C4-2B (cell line): ENCODE results near the gene SKA3.

Experiments used
- H3K27ac ChIP-seq: fragments of 450-650 bp; 2 replicates; pipeline ENCODE4 v1.5.1; 2017
- ZFX ChIP-seq: fragments of 450-650 bp; IDR thresholded peaks from 2 replicates; pipeline ENCODE4 v1.6.1; 2017
- TF ChIP-seq, protein P1 (sequence below): fragments of 450-650 bp; conservative IDR thresholded peaks from 2 replicates; pipeline ENCODE4 v1.5.1; 2017; ENCODE audit warnings: mild to moderate bottlenecking

SKA3 gene

DNA sequence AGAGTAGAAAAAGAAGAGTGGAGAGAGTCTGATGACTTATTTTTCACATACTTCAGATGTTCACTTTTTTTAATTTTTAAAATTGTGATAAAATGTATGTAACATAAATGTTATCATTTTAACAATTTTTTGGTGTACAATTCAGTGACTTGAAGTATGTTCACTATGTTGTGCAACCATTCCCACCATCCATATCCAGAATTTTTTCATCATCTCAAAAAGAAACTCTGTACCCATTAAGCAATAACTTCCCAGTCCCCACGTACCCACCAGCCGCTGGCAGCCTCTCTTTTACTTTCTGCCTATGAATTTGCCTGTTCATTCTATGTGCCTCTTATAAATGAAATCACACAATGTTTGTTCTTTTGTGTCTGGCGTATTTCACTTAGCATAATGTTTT lies 43.3 kb downstream of the SKA3 start:
- TF ChIP-seq, protein P1, sequence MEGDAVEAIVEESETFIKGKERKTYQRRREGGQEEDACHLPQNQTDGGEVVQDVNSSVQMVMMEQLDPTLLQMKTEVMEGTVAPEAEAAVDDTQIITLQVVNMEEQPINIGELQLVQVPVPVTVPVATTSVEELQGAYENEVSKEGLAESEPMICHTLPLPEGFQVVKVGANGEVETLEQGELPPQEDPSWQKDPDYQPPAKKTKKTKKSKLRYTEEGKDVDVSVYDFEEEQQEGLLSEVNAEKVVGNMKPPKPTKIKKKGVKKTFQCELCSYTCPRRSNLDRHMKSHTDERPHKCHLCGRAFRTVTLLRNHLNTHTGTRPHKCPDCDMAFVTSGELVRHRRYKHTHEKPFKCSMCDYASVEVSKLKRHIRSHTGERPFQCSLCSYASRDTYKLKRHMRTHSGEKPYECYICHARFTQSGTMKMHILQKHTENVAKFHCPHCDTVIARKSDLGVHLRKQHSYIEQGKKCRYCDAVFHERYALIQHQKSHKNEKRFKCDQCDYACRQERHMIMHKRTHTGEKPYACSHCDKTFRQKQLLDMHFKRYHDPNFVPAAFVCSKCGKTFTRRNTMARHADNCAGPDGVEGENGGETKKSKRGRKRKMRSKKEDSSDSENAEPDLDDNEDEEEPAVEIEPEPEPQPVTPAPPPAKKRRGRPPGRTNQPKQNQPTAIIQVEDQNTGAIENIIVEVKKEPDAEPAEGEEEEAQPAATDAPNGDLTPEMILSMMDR, result no peak
- no peak overlapping the region for H3K27ac ChIP-seq

DNA sequence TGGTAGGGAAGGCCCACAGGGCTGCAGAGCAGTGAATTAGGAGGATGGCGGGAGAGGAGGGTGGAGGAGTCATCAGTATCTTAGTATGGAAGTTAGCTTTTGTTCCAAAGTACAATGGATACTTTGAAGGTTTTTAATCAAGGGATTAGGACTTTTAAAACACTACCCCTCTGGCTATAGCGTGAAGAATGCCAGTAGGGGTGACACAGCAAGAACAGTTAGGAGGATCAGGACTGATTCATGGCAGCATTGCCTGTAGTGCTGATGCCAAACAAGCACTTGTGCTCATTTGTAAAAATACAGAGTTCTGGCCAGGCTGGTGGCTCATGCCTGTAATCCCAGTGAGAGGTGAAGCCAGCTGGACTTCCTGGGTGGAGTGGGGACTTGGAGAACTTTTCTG lies 46.2 kb downstream of the SKA3 start:
- H3K27ac ChIP-seq, result no peak overlapping the region
- no peak for TF ChIP-seq ZFX
- TF ChIP-seq, protein P1, result no peak

DNA sequence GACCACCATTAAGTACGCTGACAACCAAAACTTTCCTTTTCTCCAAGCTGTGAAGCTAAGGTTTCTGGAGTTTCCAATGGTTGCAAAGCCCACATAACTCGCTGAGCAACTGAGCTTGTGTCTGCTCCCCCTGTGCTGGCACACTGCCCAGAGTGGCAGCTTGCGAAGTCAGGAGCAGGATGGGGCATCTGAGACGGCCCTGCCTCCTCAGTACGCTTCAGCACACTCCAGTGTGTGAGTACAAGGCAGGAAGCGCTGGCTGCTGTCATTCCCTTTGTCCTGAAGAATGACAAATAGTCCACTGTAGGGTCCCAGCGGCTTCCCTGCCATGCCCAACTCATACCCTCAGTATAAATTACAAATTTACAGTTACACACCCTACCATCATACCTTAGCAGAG lies 51.5 kb downstream of the SKA3 start:
- TF ChIP-seq, protein P1, result no peak
- TF ChIP-seq ZFX, result no peak
- no peak overlapping the region for H3K27ac ChIP-seq

DNA sequence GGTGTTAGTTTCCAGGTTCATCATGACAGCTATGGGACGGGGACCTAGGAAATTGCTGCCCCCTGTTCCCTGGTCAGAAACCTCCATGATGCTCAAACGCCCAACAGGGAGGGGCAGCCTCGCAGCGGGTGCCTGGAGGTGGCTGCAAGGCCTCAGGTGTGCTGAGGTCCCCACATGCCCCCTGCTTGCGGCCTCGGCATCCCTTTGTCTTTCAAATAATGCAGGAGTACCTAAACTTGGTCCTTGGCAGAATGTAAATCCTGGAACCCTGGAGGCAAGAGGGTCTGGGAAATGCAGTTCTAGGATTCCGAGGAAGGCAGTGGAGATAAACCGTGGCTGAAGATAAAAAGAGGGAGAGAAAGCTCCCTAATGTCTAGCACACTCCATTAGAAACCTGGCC lies 52.4 kb downstream of the SKA3 start:
- H3K27ac ChIP-seq, result no peak overlapping the region
- TF ChIP-seq ZFX, result no peak
- TF ChIP-seq, protein P1, result no peak

DNA sequence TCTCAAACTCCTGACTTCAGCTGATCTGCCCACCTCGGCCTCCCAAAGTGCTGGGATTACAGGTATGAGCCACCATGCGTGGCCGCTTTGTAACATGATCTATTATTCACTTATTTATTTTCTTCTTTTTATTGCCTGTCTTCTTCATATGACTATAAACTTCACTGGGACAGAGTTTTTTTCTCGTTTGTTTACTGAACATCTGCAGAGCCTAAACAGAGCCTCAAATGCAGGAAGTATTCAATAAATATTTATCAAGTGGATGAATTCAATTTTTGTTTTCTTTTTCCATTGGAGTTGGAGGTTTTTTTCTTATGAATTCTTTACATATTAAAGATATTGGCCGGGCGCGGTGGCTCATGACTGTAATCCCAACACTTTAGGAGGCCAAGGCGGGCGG lies 54.7 kb downstream of the SKA3 start:
- TF ChIP-seq, protein P1, result no peak
- no peak for TF ChIP-seq ZFX
- H3K27ac ChIP-seq, result no peak overlapping the region

DNA sequence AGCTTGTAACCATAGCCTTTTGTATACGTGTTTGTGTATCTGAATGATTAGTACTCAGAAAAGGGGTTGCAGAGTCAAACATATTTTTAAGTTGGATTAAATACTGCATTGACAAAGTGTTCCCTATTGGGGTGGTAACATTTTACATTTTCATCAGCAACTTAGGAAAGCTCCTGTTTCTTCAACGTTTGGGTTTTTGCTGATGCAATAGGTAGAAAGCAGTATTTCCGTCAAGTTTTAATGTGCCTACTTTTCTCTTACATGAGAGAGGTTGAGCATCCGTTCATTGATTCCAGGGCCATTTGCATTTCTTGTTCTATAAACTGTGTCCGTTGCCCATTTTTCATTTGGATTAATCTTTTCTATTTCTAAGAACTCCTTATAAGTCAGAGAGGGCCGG lies 56.2 kb downstream of the SKA3 start:
- H3K27ac ChIP-seq, result no peak overlapping the region
- TF ChIP-seq, protein P1, result no peak
- no peak for TF ChIP-seq ZFX

DNA sequence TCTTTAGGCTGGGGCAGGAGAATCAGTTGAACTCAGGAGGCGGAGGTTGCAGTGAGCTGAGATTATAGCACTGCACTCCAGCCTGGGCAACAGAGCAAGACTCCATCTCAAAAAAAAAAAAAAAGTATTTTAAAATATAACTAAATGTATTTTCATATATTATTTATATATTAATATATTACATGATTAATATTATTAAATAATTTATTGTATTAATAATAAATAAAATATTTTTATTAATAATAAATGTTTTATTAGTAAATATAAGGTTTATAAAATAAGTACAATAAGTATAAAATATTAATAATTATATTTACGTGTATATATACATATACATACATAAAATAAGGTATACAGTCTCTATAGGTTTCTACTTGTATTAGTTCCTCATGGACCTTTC lies 56.8 kb downstream of the SKA3 start:
- TF ChIP-seq ZFX, result no peak
- TF ChIP-seq, protein P1, result no peak

More for the DNA sequence above, 56.8 kb downstream of the SKA3 start:
- no peak overlapping the region for H3K27ac ChIP-seq
